Cardiac ventricle fibroblast (primary cell): ENCODE results near the gene MAGED4B. TPM values are rescaled to one million over a fixed set of nuclear protein-coding genes. Genes with fewer than 3 reads are reported as not detected.

Experiments used
- total RNA-seq: library from RNA; depleted of rRNA; stranded (reverse); fragments of >200 nt; gene quantifications from 2 replicates; pipeline ENCODE4 v1.2.3, GENCODE V29; 2015

The MAGED4B gene
- total RNA-seq, result 14.3 and 17.2 TPM in 2 replicates

GRCh38 chrX:52068666-52069640 is at the start of gene MAGED4B:
Gene MAGED4B, minus strand, starts transcription at chrX:52069183. Its CDS starts 1,011 bp downstream, at chrX:52068172.

Other genes starting within 250 kb of the MAGED4B start
- 271 and 280 TPM in 2 replicates for gene MAGED1, start 175.6 kb downstream of the MAGED4B start, total RNA-seq
- 46.9 and 52.6 TPM in 2 replicates for gene MAGED4, start 115.7 kb upstream of the MAGED4B start, total RNA-seq